Glomerular endothelial cell (primary cell): Measurements from ENCODE around the gene CYTH2. TPM values are rescaled to one million over a fixed set of nuclear protein-coding genes. Genes with fewer than 3 reads are reported as not detected.
"Not testable (repeated sequence)": the region's sequence is repeated elsewhere in the genome, so short reads cannot be mapped to it uniquely, and the experiment has no call there.

Experiments used
- DNase-seq: peaks from one replicate; pipeline ENCODE4 v3.0.0-alpha.2; 2011; ENCODE audit warnings: low read depth, low spot score; ENCODE audit errors: extremely low read depth
- total RNA-seq: library from RNA; depleted of rRNA; stranded (reverse); fragments of >200 nt; gene quantifications from 2 replicates; pipeline ENCODE4 v1.2.3, GENCODE V29; 2015

Gene CYTH2
- total RNA-seq, 1 donor from 2014 or later, result 91.0 TPM

GRCh38 chr19:48510421-48511268 is 41.5 kb downstream of the CYTH2 start:
- DNase-seq, result no peak

GRCh38 chr19:48511321-48511731 is 42.2 kb downstream of the CYTH2 start:
- DNase-seq, result no peak

GRCh38 chr19:48511800-48512503 is 42.8 kb downstream of the CYTH2 start, which contains the start of gene LMTK3:
LMTK3 (minus strand) TSS chr19:48511835; CDS start chr19:48511576, 259 bp downstream.
- no peak for DNase-seq

GRCh38 chr19:48512504-48513288 is 43.5 kb downstream of the CYTH2 start:
- no peak for DNase-seq

- no peak for DNase-seq
These were observed 44.3 kb downstream of the CYTH2 start for GRCh38 chr19:48513289-48514122.

DNA sequence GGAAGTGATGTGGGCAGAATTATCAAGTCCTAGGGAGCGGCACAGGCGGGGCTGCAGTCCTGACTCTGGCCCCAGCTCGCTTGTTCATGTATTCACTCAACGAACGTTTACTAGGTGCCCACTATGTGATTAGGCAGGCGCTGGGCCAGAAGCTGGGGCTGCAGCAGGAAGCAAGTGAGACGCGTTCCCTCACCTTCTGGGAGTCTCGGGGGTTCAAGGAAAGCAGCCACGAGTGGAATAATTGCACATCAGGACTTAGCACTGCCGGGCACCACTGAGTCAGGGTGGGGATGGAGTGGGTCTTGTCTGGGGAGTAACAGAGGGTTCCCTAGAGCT is 44.9 kb downstream of the CYTH2 start:
- DNase-seq, result no peak

DNA sequence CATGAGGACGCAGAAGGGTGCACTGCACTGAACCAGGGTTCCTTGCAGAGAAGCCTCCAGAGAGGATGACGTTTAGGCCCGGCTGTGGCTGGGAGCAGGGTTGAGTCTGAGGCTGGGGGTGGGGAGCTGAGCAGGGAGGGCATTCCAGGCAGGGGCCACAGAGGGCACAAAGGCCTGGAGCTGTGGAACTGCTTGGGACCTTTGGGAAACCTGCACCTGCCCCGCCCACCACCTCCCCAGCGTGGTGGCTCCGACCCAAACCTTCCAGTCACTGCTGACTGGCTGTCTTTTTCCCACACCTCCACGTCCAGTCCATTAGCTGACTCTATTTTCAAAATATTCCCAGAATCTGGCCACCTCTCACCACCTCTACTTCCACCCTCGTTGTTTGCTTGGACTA is 47.4 kb downstream of the CYTH2 start:
- DNase-seq, result no peak

- no peak for DNase-seq
These were observed 49.0 kb downstream of the CYTH2 start for GRCh38 chr19:48518207-48518606.

GRCh38 chr19:48519426-48519825 is 50.3 kb downstream of the CYTH2 start:
- not testable (repeated sequence) for DNase-seq

- no peak for DNase-seq
These were observed 51.0 kb downstream of the CYTH2 start for GRCh38 chr19:48520134-48520533.

DNA sequence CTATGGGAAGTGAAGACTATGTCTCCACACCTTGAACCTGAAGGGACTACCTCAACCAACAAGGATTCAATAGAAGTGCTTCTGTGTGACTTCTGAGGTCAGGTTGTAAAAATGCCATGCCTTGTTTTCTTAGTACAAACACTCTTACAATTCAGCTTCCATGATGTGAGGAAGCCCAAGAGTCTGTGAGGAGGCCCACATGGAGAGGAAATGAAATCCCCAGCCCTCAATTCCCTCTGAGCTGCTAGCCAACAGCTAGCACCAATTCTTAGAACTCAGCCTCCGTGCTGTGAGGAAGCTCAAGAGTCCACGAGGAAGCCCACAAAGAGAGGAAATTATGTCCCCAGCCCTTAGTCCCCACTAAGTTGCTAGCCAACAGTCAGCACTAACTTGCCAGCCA is 55.1 kb downstream of the CYTH2 start:
- DNase-seq, result no peak

DNA sequence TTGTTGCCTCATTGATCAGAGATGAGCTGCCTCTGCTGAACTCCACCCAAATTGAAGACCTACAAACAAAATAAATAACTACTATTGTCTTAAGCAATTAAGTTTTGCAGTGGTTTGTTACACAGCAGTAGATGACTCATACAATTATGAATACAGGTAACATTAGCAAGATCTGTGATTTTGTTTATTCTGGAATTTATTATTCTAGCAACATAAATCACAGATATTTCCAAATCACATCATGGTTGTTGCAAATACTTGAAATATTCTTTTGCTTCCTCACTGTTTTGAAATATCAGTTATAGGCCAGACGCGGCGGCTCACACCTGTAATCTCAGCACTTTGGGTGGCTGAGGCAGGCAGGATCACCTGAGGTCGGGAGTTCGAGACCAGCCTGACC is 55.6 kb downstream of the CYTH2 start:
- no peak for DNase-seq

DNA sequence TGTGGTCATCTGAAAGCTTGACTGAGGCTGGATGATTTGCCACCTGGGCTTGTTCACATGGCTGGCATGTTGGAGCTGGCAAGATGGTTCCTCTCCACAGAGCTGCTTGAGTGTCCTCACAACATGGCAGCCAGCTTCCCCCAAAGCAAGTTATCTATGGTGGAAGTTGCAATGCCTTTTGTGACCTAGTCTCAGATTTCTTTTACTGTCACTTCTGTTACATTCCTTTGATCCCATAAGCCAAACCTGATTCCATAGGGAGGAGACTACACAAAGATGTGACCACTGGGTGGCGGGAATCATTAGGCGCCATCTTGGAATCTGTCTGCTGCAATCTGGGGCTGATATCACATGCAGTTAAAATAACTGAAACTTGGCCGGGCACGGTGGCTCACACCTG is 60.0 kb downstream of the CYTH2 start:
- no peak for DNase-seq

DNA sequence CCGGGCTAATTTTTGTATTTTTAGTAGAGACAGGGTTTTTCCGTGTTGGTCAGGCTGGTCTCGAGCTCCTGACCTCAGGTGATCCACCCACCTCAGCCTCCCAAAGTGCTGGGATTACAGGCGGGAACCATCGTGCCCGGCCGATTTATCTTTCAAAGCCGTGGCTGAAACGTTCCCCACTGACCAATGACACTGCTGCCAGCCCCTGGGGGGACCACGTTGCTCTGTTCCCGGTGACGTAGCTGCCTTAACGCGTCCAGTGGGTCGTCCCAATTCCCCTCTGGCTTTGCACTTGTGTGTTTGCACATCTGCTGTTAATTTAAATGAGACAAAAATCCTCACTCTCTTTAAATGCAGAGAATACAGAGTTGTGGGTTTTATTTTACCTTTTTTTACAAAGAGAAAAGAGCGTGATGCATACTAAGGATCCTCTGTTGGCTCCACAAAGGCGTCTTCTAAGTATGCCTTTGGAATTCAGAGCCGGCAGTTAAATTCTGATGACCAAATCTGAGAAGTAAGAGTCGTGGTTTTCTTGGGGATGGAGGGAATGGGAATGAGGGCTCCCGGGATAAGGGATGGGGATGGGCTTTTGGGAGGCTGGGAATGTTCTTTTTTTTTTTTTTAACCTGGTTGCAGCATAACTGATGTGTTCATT is 61.0 kb downstream of the CYTH2 start:
- no peak for DNase-seq

DNA sequence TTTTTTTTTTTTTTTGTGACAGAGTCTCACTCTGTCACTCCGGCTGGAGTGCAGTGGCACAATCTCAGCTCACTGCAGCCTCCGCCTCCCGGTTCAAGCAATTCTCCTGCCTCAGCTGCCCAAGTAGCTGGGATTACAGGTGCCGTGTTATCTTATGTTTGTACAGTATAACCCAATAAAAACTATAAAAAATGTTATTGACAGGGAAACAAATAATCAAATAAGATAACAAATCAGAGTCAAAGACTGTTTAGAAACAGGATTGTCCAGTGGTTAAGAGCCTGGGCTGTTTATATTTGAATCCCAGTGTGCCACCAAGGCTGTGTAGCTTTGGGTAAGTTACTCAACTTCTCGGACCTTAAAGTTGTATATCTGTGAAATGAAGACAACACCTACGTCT is 61.6 kb downstream of the CYTH2 start:
- no peak for DNase-seq

Other genes with a start within 250 kb of the CYTH2 start
- 78.5 and 116 TPM in 2 replicates for gene CARD8, start 213.5 kb upstream of the CYTH2 start, total RNA-seq
- gene ZNF114, start 199.3 kb upstream of the CYTH2 start, total RNA-seq, result 0.23 and 1.2 TPM in 2 replicates
- 37.7 and 44.7 TPM in 2 replicates for gene EMP3, start 143.8 kb upstream of the CYTH2 start, total RNA-seq
- gene TMEM143, start 105.4 kb upstream of the CYTH2 start, total RNA-seq, result 5.1 and 6.8 TPM in 2 replicates
- not detected in 2 replicates for gene SYNGR4, start 105.0 kb upstream of the CYTH2 start, total RNA-seq
- gene KDELR1, start 77.8 kb upstream of the CYTH2 start, total RNA-seq, result 174 and 177 TPM in 2 replicates
- gene GRIN2D, start 75.7 kb upstream of the CYTH2 start, total RNA-seq, result 0.53 and 0.76 TPM in 2 replicates
- gene GRWD1, start 23.4 kb upstream of the CYTH2 start, total RNA-seq, result 34.2 and 35.7 TPM in 2 replicates
- 0.73 and 1.2 TPM in 2 replicates for gene KCNJ14, start 13.8 kb upstream of the CYTH2 start, total RNA-seq
- gene LMTK3, start 42.5 kb downstream of the CYTH2 start, total RNA-seq, result not detected in 2 replicates
- gene SULT2B1, start 82.8 kb downstream of the CYTH2 start, total RNA-seq, result 0.19 TPM in 1 of 2 replicates, not detected in the other
- not detected in 2 replicates for gene SPACA4, start 137.4 kb downstream of the CYTH2 start, total RNA-seq
- gene FAM83E, start 145.7 kb downstream of the CYTH2 start, total RNA-seq, result not detected in 2 replicates
- 1,686 and 2,007 TPM in 2 replicates for gene RPL18, start 149.8 kb downstream of the CYTH2 start, total RNA-seq
- 8.9 and 21.2 TPM in 2 replicates for gene SPHK2, start 150.1 kb downstream of the CYTH2 start, total RNA-seq
- gene DBP, start 168.0 kb downstream of the CYTH2 start, total RNA-seq, result 2.9 and 4.1 TPM in 2 replicates
- gene CA11, start 176.8 kb downstream of the CYTH2 start, total RNA-seq, result 2.6 and 3.2 TPM in 2 replicates
- gene NTN5, start 203.6 kb downstream of the CYTH2 start, total RNA-seq, result 1.4 and 1.8 TPM in 2 replicates
- not detected in 2 replicates for gene FUT2, start 226.6 kb downstream of the CYTH2 start, total RNA-seq